Ovary (tissue), 9 donors: Measurements from ENCODE around the gene TMEM143. TPM values are rescaled to one million over a fixed set of nuclear protein-coding genes. Genes with fewer than 3 reads are reported as not detected.
"Not testable (repeated sequence)": the region's sequence is repeated elsewhere in the genome, so short reads cannot be mapped to it uniquely, and the experiment has no call there.

Experiments
- DNase-seq, 5 donors: peaks; one replicate each; pipeline ENCODE4 v3.0.0-alpha.2; 2019 to 2020
- H3K27ac ChIP-seq, 2 donors: fragments of 200-600 bp; one replicate each; pipeline versions ENCODE4 v1.5.1 to v1.8.0; 2019 to 2022
- H3K27me3 ChIP-seq: fragments of 200-600 bp; one replicate; pipeline ENCODE4 v1.8.0; 2022
- H3K36me3 ChIP-seq: fragments of 200-600 bp; sonication (generic); one replicate; pipeline ENCODE4 v1.5.1; 2019
- H3K4me1 ChIP-seq: one replicate; pipeline ENCODE4 v1.8.1; 2013; ENCODE audit warnings: mild to moderate bottlenecking, moderate library complexity; ENCODE audit not compliant: insufficient read depth
- H3K4me3 ChIP-seq: fragments of 200-600 bp; sonication (generic); one replicate; pipeline ENCODE4 v1.5.1; 2017
- H3K9me3 ChIP-seq, 2 donors: fragments of 200-600 bp in 1 of 2; sonication (generic) in 1 of 2; one replicate each; pipeline versions ENCODE4 v1.5.1 to v1.8.1; 2013 to 2019; ENCODE audit warnings: mild to moderate bottlenecking in 1 of 2, moderate library complexity in 1 of 2
- EP300 ChIP-seq: sonication (generic); formaldehyde crosslinking; IDR thresholded peaks from one replicate; pipeline ENCODE4 v1.6.1; 2017; ENCODE audit warnings: antibody characterized with exemption
- POLR2A ChIP-seq: fragments of 450-650 bp; IDR thresholded peaks from one replicate; pipeline ENCODE4 v1.6.1; 2017; ENCODE audit warnings: antibody characterized with exemption, mild to moderate bottlenecking, moderate library complexity
- WGBS, 3 donors: extraction: QIAGEN DNeasy Blood & Tissue Kit in 1 of 3; methylation state at CpG; one replicate each; pipeline versions ENCODE4 v1.1.5 to v1.1.7; 2013 to 2017; 5-methylcytosine and 5-hydroxymethylcytosine counted together
- intact Hi-C, 4 donors: fragments of 100-400 bp; cut with DNase I; formaldehyde crosslinking; loops; one replicate each; pipeline versions ENCODE4 v1.11.0 to v1.15.1; 2022 to 2023
- polyA plus RNA-seq, 2 donors: library from polyadenylated mRNA; stranded (reverse); fragments of 200-250 nt in 1 of 2; fragments of 350-450 nt in 1 of 2; fragmentation: Illumina TruSeq in 1 of 2; extraction: RNeasy Lipid Tissue Mini Kit (QIAGEN cat#74804) in 1 of 2; gene quantifications; one replicate each; pipeline ENCODE4 v1.2.3, GENCODE V29; 2013 to 2014
- total RNA-seq, 7 donors: library from RNA; depleted of rRNA in 2 of 7; stranded (reverse); fragments of >200 nt in 2 of 7; fragmentation: NEBNext Ultra II Directional in 3 of 7; extraction: Animal tissue kit (Norgen Biotek cat#: 25700) in 3 of 7; gene quantifications; one replicate each; pipeline versions ENCODE4 v1.1.0 to v1.2.4, GENCODE V29; 2016 to 2023
- TF ChIP-seq, protein P1 (sequence below), 3 donors: fragments of 450-650 bp in 2 of 3; fragments of 200-600 bp in 1 of 3; IDR thresholded peaks; one replicate each; pipeline versions ENCODE4 v1.5.1 to v1.8.0; 2016 to 2022; ENCODE audit warnings: antibody characterized with exemption in 3 of 3, mild to moderate bottlenecking in 1 of 3
- donor health status: DM: no; HTN: no; CAD: no; lungs with moderate emphysema.
- donor health status: DM: no; HTN: no; CAD: no.
- donor health status: Bipolar disorder and iron deficiency.
- donor health status: DM: yes; HTN: yes; CAD: no.
- donor health status: DM: no; HTN: no; CAD: no.
- donor health status: DM: yes; HTN: yes; CAD: no.

Gene TMEM143
- total and polyA plus RNA-seq, 9 donors, result 3.3 to 9.7 (median 6.9) TPM

DNA sequence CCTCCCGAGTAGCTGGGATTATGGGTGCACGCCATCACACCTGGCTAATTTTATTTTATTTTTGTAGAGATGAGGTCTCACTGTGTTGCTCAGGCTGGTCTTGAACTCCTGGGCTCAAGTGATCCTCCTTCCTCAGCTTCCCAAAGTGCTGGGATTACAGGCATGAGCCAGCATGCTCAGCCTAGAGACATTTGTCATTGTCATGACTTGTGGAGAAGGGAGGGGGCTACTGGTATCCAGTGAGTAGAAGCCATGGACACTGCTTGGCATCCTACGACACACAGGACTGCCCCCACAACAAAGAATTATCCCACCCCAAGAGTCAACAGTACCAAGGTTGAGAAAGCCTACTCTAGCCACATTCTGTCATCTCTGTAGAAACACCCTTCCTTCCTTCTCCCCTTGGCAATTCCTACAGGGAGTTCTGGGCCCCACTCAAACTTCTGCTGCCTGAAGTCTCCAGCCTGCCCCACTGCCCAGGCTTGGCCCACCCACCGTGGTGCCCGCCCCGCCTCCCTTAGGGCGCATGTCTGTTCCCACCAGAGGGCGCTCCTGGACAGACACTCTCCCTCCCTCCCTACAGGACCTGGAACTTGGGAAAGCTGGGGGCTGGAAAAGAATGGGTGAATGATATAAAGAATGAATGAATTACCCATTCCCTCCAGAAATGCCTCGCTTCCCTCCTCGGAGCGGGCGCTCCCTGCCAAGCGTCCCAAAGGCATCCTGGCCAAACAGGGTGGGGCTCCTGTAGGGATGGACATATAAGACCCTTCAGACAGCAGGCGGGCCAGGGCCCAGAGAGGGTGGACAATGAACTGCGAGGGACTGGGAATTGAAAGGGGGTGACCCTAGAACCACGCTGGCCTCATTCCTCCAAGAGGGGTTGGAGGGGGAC, 43.8 kb downstream of the TMEM143 start:
- WGBS, 3 donors, result 64 to 72% (median 70%) methylated on average over 16 of the region's 16 CpGs
- DNase-seq, result peak; percentile 68 to 85 (median 80)
- Histone ChIP-seq H3K4me3 (no peak overlapping the region), H3K36me3 (no peaks in the 10 kb centered on the region), H3K27ac (no peak overlapping the region), H3K9me3 (no peaks in the 10 kb centered on the region), H3K27me3 (no peaks in the 10 kb centered on the region), H3K4me1 (peaks cover 8% of the 10 kb centered on the region)
- no peak for TF ChIP-seq POLR2A
- TF ChIP-seq, protein P1, sequence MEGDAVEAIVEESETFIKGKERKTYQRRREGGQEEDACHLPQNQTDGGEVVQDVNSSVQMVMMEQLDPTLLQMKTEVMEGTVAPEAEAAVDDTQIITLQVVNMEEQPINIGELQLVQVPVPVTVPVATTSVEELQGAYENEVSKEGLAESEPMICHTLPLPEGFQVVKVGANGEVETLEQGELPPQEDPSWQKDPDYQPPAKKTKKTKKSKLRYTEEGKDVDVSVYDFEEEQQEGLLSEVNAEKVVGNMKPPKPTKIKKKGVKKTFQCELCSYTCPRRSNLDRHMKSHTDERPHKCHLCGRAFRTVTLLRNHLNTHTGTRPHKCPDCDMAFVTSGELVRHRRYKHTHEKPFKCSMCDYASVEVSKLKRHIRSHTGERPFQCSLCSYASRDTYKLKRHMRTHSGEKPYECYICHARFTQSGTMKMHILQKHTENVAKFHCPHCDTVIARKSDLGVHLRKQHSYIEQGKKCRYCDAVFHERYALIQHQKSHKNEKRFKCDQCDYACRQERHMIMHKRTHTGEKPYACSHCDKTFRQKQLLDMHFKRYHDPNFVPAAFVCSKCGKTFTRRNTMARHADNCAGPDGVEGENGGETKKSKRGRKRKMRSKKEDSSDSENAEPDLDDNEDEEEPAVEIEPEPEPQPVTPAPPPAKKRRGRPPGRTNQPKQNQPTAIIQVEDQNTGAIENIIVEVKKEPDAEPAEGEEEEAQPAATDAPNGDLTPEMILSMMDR (IDR thresholded peaks at IDR 0.05), result peak; percentile 25 to 52 (median 28)
- intact Hi-C loops, result loop anchor here in 2 of 4 donors (10.0 kb wide), 2 partner anchors 145 to 295 kb away; partner anchors contain the start of genes CYTH2 (in 1 of the 2), FAM83E (in 1 of the 2), RPL18 (in 1 of the 2) and SPHK2 (in 1 of the 2)

DNA sequence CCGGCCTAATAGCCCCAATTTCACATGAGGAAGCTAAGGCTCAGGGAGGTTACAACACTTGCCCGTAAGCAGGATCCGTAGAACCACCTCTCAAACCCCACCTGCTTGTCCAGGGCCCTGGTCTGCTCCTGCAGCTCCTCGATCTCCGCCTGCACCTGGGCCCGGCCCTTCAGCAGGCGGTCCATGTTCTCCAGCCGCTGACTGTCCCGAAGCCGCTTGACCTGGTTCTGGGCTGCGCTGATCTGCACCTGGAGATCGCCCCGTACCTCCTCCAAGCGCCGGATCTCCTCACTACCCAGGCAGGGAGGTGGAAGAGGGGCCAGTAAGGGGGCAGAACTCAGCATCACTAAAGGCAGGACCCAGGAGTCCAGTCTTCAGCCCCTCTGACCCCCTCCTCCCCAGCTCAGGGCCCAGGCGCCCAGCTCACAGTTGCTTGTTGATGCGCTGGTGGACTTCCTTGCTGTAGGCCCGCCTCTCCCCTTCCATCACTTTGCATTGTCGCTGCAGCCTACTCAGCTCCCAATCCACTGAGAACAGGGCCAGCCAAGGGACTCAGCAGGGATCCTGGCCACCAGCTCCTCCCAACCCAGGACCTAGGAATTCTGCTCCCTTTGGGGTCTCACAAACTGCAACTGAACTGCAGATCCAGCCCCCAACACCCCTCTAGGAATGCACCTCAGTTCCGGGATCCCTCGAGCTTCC, 45.3 kb downstream of the TMEM143 start:
- TF ChIP-seq, protein P1 (IDR thresholded peaks at IDR 0.05), result no peak
- TF ChIP-seq EP300, result no peak
- no peak for TF ChIP-seq POLR2A
- WGBS, 3 donors, result 97% methylated on average over 21 of the region's 21 CpGs
- intact Hi-C loops, result no loop called here

DNA sequence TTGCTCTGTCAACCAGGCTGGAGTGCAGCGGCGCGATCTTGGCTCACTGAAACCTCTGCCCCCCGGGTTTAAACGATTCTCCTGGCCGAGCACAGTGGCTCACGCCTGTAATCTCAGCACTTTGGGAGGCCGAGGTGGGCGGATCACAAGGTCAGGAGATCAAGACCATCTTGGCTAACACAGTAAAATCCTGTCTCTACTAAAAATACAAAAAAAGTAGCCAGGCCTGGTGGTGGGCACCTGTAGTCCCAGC, 46.1 kb downstream of the TMEM143 start:
- intact Hi-C loops, H3K4me1 ChIP-seq, H3K36me3 ChIP-seq, H3K4me3 ChIP-seq, H3K27me3 ChIP-seq, H3K9me3 ChIP-seq, DNase-seq: not testable (repeated sequence)
- peak overlapping the region in 1 of 2 donors; percentile 17 for H3K27ac ChIP-seq
- 8 to 25% (median 11%) methylated on average over 9 of the region's 9 CpGs for WGBS, 3 donors

More for the DNA sequence above, 45.3 kb downstream of the TMEM143 start:
- no peak for DNase-seq
- Histone ChIP-seq H3K4me1 (peaks cover 8% of the 10 kb centered on the region), H3K27me3 (no peaks in the 10 kb centered on the region), H3K9me3 (no peaks in the 10 kb centered on the region), H3K4me3 (no peak overlapping the region), H3K36me3 (no peaks in the 10 kb centered on the region), H3K27ac (no peak overlapping the region)

DNA sequence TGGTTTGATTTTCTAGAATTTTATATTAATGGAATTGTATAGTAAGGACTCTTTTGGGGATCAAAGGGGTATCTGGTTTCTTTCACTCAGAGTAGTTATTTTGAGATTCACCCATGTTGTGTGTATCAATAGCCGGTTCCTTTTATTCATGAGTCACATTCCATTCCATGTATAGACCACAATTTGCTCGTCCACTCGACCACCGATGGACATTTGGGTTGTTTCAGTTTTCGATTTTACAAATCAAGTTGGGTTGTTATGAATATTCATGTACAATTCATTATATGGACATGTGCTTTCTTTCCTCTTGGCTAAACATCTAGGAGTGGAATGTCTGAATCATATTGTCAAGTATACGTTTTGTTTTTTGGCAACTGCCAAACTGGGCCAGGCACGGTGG, 48.0 kb downstream of the TMEM143 start:
- no peak overlapping the region for H3K27ac ChIP-seq
- H3K36me3 ChIP-seq, result no peaks in the 10 kb centered on the region
- peaks cover 3% of the 10 kb centered on the region for H3K4me1 ChIP-seq
- DNase-seq, result no peak
- H3K9me3 ChIP-seq, result no peaks in the 10 kb centered on the region
- no peaks in the 10 kb centered on the region for H3K27me3 ChIP-seq
- TF ChIP-seq, protein P1 (IDR thresholded peaks at IDR 0.05), result no peak
- TF ChIP-seq POLR2A (no peak), EP300 (no peak)
- no peak overlapping the region for H3K4me3 ChIP-seq
- whole genome bisulfite sequencing, 3 donors, result 76 to 80% (median 78%) methylated on average over 7 of the region's 7 CpGs
- intact Hi-C loops, result no loop called here

DNA sequence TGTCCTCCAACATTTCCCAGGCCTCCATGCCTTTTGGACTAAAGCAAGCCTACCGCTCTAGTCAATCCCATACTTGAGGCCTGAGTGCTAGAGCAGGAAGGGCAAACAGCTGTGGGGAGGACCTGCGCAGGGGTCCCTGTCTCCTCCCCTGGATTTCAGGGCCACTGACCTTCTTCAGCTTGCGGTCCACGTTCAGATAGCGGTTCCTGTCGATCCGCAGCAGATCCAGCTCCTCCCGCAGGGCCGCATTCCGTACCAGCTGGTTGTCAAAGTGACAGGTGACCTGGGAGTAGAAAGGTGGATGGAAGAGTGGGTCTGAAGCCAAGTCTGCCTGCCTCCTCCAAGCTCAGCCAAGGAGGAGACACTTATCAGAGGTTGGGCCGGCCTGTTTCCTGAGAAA, 52.4 kb downstream of the TMEM143 start:
- no peaks in the 10 kb centered on the region for H3K27me3 ChIP-seq
- TF ChIP-seq EP300 (no peak), POLR2A (no peak)
- TF ChIP-seq, protein P1 (IDR thresholded peaks at IDR 0.05), result no peak
- intact Hi-C loops, result no loop called here
- WGBS, 3 donors, result 85 to 88% (median 86%) methylated on average over 11 of the region's 11 CpGs
- no peaks in the 10 kb centered on the region for H3K4me1 ChIP-seq
- no peak for DNase-seq
- no peak overlapping the region for H3K27ac ChIP-seq
- H3K4me3 ChIP-seq, result no peak overlapping the region
- H3K9me3 ChIP-seq, result no peaks in the 10 kb centered on the region
- H3K36me3 ChIP-seq, result no peaks in the 10 kb centered on the region
